Measurements from ENCODE around the gene LRRC74B.
"Not testable (repeated sequence)": the region's sequence is repeated elsewhere in the genome, so short reads cannot be mapped to it uniquely, and the experiment has no call there.

LRRC74B gene

GRCh38 chr22:21054714-21055563 is 9.2 kb downstream of the LRRC74B start:
- DNase-seq = no peak

DNA sequence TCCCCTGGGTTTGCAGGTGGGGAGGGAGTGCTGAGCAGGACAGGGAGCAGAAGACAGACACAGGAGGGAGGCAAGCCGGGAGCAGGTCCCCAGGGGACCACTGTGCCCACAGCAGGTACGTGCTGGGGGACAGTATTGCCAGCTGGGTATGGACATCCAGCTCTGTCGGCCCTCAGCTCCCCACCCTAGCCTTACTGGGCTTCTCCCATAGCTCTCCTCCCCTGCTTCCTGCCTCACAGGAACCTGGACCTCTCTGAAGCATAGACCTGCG is 9.8 kb downstream of the LRRC74B start:
- DNase-seq = no peak

DNA sequence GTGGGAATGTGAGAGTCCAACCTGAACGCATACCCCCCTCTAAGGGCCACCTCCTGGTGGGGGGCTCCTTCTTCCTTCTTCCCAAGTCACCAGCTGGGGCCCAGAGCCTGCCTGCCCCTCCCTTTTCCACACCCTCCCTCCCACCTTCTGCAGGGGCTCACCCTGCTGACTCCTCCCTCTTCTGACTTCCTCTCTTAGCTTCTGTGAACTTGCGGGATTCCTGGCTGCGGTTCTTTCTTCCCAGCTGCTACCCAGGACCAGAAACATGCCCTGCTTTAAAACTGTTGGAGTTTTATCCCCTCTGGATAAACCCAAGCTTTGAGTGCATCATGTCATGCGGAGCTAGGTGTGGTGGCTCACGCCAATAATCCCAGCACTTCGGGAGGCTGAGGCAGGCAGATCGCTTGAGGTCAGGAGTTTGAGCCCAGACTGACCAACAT is 10.2 kb downstream of the LRRC74B start:
- no peak for DNase-seq

- not testable (repeated sequence) for DNase-seq
These were observed 14.6 kb downstream of the LRRC74B start for GRCh38 chr22:21060363-21060762.

DNA sequence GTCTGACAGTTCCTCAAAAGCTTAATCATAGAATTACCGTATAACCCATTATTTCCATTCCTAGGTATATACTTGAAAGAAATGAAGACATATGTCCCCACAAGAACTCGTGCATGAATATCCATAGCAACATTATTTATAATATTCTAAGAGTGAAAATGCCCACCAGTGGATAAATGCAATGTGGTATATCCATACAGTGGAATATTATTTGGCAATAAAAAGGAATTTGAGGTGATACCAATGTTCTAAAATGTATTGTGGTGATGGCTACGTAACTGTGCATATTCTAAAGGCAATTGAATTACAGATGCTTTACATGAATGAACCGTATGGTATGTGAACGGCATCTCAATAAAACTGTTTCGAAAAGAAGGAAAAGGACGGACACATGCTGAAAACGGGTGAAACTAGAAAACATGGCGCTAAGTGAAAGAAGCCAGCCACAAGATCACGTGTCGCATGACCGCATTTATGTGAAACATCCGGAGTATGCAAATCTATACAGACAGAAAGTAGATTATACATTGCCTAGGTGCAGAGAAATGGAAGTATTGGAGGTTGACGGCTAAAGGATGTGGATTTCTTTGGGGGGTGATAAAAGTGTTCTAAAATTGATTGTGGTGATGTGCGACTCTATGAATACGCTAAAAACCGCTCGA is 16.0 kb downstream of the LRRC74B start:
- not testable (repeated sequence) for DNase-seq

DNA sequence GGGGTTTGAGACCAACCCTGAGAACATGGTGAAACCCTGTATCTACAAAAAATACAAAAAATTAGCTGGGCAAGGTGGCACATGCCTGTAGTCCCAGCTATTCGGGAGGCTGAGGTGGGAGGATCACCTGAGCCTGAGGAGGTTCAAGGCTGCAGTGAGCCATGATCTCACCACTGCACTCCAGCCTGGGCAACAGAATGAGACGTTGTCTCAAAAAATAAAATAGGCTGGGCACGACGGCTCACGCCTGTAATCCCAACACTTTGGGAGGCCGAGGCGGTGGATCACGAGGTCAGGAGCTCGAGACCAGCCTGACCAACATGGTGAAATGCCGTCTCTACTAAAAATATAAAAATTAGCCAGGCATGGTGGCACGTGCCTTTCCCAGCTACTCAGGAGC is 18.7 kb downstream of the LRRC74B start:
- not testable (repeated sequence) for DNase-seq

- no peak for DNase-seq
These were observed 19.4 kb downstream of the LRRC74B start for GRCh38 chr22:21064917-21065864.

DNA sequence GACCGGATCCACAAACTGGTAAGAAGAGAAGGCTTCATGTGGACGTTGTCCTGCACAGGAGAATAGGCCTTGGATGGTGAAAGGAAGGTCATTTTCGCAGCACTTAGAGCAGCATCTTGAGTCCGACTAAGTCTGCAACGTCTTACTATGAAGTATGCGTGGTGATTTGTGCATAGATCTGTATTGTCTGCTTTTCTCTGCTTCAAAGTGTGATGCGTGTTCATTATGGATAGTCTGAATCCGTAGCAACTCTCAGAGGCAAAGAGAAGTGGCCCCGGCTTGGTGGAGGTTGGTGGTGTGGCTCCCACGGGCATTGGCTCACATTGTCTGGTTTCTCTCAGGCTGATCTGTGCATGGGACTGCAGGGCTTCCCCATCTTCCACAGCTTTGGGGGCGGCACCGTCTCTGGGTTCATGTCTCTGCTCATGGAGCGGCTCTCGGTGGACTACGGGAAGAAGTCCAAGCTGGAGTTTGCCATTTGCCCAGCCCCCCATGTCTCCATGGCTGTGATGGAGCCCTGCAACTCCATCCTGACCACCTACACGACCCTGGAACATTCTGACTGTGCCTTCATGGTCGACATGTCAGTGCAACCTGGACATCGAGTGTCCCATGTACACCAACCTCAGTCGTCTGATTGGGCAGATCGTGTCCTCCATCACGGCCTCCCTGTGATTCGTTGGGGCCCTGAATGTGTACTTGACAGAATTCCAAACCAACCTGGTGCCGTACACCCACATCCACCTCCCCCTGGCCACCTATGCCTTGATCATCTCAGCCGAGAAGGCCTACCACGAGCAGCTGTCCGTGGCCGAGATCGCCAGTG is 21.5 kb downstream of the LRRC74B start:
- DNase-seq = no peak

- no peak for DNase-seq
These were observed 22.3 kb downstream of the LRRC74B start for GRCh38 chr22:21067901-21068680.

DNA sequence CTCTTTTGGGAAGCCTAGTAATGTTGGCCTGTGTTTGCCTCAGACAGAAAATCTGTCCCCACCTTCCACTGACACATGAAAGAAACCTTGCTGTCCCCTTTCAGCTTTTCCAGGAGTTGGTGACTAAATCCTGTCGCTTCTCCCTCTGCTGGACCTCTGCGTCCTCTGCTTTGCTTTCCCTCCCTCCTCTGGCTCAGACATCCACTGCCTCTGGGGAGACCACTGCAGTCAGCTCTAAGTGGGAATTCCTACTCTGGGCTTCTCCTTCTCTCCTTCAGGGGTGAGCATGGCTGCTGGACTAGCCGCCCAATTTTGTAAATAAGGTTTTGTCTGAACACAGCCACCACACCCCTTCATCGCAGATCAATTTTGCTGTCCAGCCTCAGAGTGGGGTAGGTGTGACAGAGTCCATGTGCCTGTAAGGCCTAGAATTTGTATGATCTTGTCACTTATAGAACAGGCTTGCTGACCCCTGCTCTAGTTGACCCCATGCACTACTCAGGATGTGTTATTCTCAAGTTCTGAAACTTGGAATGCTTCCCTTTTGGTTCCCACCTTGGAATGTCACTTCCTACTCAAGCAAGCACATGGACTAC is 23.0 kb downstream of the LRRC74B start:
- no peak for DNase-seq

DNA sequence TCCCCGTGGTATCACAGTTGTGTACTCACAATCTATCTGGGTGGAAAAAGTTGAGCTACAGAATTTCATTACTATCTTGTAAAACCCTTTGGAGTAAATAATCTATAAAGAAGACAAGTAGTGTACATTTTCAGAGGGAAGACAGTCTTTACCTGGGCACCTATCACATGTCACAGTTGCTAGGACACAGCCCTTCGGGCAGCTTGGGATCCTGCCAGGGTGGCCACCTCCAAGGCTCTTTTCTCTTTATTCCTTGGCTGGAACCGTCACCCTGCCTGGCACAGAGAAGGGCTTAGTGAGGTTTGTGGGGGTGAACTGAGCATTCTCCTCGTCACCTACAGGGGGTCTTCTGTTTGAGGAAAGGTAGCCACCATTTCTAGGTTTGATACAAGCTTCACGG is 23.6 kb downstream of the LRRC74B start:
- DNase-seq = no peak

- no peak for DNase-seq
These were observed 25.2 kb downstream of the LRRC74B start for GRCh38 chr22:21070690-21071615.

- not testable (repeated sequence) for DNase-seq
These were observed 26.1 kb downstream of the LRRC74B start for GRCh38 chr22:21071796-21072195.

DNA sequence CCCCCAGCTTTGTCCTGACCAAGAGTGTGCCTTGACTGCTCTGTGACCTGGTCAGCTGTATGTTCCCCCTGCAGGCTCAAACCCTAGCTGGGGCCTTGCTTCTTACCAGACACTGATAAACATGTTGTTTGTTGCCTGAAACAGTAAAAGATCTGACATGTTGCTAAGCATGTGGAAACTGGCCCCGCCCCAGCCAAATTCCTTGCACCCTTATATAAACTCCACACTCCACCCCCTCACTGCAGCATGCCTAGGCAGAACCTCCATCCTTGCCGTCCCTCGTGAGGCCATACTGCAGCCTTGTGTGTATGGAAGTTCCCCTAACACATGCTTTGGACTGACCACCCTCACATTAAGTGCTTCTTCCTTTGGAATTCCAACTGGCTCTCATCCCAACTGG is 27.3 kb downstream of the LRRC74B start:
- no peak for DNase-seq

DNA sequence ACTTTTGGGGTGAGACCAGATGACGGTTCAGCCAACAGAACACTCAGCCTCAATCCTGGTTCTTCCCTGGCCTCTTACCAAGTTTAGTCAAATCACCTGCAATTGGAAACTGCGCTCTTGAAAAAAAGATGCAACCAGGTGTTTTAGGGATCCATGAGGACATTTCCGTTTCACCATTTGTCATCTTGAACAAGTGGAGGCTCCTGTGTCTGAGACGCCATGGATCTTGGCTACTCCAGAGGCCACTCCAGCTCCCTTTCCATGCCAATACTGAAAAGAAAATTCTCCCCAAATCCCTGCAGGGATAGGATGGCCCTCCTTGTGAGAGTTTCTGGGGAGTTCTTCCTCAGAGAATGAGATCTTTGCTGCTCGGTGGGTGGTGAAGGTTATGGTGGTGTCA is 27.7 kb downstream of the LRRC74B start:
- DNase-seq = no peak

GRCh38 chr22:21074102-21074715 is 28.5 kb downstream of the LRRC74B start:
- no peak for DNase-seq

DNA sequence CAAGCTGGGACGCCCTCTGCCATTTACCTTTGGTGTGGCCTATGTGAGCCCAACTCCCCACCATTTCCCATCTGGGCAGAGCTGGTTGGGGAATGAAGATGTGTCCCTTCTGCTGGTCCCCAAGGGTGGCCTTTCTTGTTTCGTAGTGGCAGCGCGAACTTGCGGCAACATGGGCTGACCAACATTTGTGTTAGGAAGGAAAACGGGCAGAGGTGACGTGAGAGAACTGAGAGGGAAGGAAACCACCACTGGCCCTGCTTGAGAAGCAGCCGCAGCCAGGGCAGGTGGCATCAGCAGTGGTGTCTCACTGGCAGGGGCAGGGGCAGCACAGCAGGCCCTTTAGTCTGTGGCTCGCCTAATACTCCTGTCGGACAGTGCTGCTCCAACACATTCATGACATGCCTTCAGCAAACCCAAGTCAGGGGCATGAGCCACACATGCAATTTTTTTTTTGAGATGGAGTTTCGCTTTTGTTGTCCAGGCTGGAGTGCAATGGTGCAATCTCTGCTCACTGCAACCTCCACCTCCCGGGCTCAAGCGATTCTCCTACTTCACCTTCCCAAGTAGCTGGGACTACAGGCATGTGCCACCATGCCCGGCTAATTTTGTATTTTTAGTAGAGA is 29.9 kb downstream of the LRRC74B start:
- DNase-seq = no peak

GRCh38 chr22:21076912-21077625 is 31.3 kb downstream of the LRRC74B start:
- DNase-seq = no peak
